Ovary (tissue), 9 donors: ENCODE results near the gene CNDP2. TPM values are rescaled to one million over a fixed set of nuclear protein-coding genes. Genes with fewer than 3 reads are reported as not detected.
"Not testable (repeated sequence)": the region's sequence is repeated elsewhere in the genome, so short reads cannot be mapped to it uniquely, and the experiment has no call there.

Source experiments
- DNase-seq, 5 donors: peaks; one replicate each; pipeline ENCODE4 v3.0.0-alpha.2; 2019 to 2020
- H3K27ac ChIP-seq, 2 donors: fragments of 200-600 bp; one replicate each; pipeline versions ENCODE4 v1.5.1 to v1.8.0; 2019 to 2022
- H3K27me3 ChIP-seq: fragments of 200-600 bp; one replicate; pipeline ENCODE4 v1.8.0; 2022
- H3K36me3 ChIP-seq: fragments of 200-600 bp; sonication (generic); one replicate; pipeline ENCODE4 v1.5.1; 2019
- H3K4me1 ChIP-seq: one replicate; pipeline ENCODE4 v1.8.1; 2013; ENCODE audit warnings: mild to moderate bottlenecking, moderate library complexity; ENCODE audit not compliant: insufficient read depth
- H3K4me3 ChIP-seq: fragments of 200-600 bp; sonication (generic); one replicate; pipeline ENCODE4 v1.5.1; 2017
- H3K9me3 ChIP-seq, 2 donors: fragments of 200-600 bp in 1 of 2; sonication (generic) in 1 of 2; one replicate each; pipeline versions ENCODE4 v1.5.1 to v1.8.1; 2013 to 2019; ENCODE audit warnings: mild to moderate bottlenecking in 1 of 2, moderate library complexity in 1 of 2
- CTCF ChIP-seq, 3 donors: fragments of 450-650 bp in 2 of 3; fragments of 200-600 bp in 1 of 3; IDR thresholded peaks; one replicate each; pipeline versions ENCODE4 v1.5.1 to v1.8.0; 2016 to 2022; ENCODE audit warnings: antibody characterized with exemption in 3 of 3, mild to moderate bottlenecking in 1 of 3
- EP300 ChIP-seq: sonication (generic); formaldehyde crosslinking; IDR thresholded peaks from one replicate; pipeline ENCODE4 v1.6.1; 2017; ENCODE audit warnings: antibody characterized with exemption
- POLR2A ChIP-seq: fragments of 450-650 bp; IDR thresholded peaks from one replicate; pipeline ENCODE4 v1.6.1; 2017; ENCODE audit warnings: antibody characterized with exemption, mild to moderate bottlenecking, moderate library complexity
- WGBS, 3 donors: extraction: QIAGEN DNeasy Blood & Tissue Kit in 1 of 3; methylation state at CpG; one replicate each; pipeline versions ENCODE4 v1.1.5 to v1.1.7; 2013 to 2017; 5-methylcytosine and 5-hydroxymethylcytosine counted together
- intact Hi-C, 4 donors: fragments of 100-400 bp; cut with DNase I; formaldehyde crosslinking; loops; one replicate each; pipeline versions ENCODE4 v1.11.0 to v1.15.1; 2022 to 2023
- polyA plus RNA-seq, 2 donors: library from polyadenylated mRNA; stranded (reverse); fragments of 200-250 nt in 1 of 2; fragments of 350-450 nt in 1 of 2; fragmentation: Illumina TruSeq in 1 of 2; extraction: RNeasy Lipid Tissue Mini Kit (QIAGEN cat#74804) in 1 of 2; gene quantifications; one replicate each; pipeline ENCODE4 v1.2.3, GENCODE V29; 2013 to 2014
- total RNA-seq, 7 donors: library from RNA; depleted of rRNA in 2 of 7; stranded (reverse); fragments of >200 nt in 2 of 7; fragmentation: NEBNext Ultra II Directional in 3 of 7; extraction: Animal tissue kit (Norgen Biotek cat#: 25700) in 3 of 7; gene quantifications; one replicate each; pipeline versions ENCODE4 v1.1.0 to v1.2.4, GENCODE V29; 2016 to 2023
- donor health status: DM: no; HTN: no; CAD: no; lungs with moderate emphysema.
- donor health status: DM: no; HTN: no; CAD: no.
- donor health status: Bipolar disorder and iron deficiency.
- donor health status: DM: yes; HTN: yes; CAD: no.
- donor health status: DM: no; HTN: no; CAD: no.
- donor health status: DM: yes; HTN: yes; CAD: no.

CNDP2 gene
- total and polyA plus RNA-seq, 9 donors, result 28.1 to 119 (median 91.7) TPM

- intact Hi-C loops, result loop anchor here in 3 of 4 donors (10.0 kb wide), 2 partner anchors 203 to 363 kb away; no protein-coding TSS in a partner anchor
- no peak for DNase-seq
- no peaks in the 10 kb centered on the region for H3K27me3 ChIP-seq
- no peak for TF ChIP-seq EP300
- no peak for TF ChIP-seq CTCF (IDR thresholded peaks at IDR 0.05)
- TF ChIP-seq POLR2A, result no peak
- H3K27ac ChIP-seq, result no peak overlapping the region
- H3K36me3 ChIP-seq, result no peaks in the 10 kb centered on the region
- no peak overlapping the region for H3K4me3 ChIP-seq
- H3K9me3 ChIP-seq, result no peaks in the 10 kb centered on the region
- WGBS, 3 donors, result 57 to 85% (median 82%) methylated on average over 4 of the region's 4 CpGs
- H3K4me1 ChIP-seq, result no peaks in the 10 kb centered on the region
These were observed 61.9 kb downstream of the CNDP2 start for GRCh38 chr18:74558096-74558495.

GRCh38 chr18:74562131-74562730 lies 66.1 kb downstream of the CNDP2 start:
- no peaks in the 10 kb centered on the region for H3K27me3 ChIP-seq
- H3K4me3 ChIP-seq, result no peak overlapping the region
- no peaks in the 10 kb centered on the region for H3K36me3 ChIP-seq
- H3K27ac ChIP-seq, result no peak overlapping the region
- 19 to 49% (median 21%) methylated on average over 4 of the region's 4 CpGs for WGBS, 3 donors
- no peak for DNase-seq
- TF ChIP-seq POLR2A (no peak), CTCF (IDR thresholded peaks at IDR 0.05) (no peak), EP300 (no peak)
- no peaks in the 10 kb centered on the region for H3K9me3 ChIP-seq
- intact Hi-C loops, result no loop called here
- no peaks in the 10 kb centered on the region for H3K4me1 ChIP-seq

- H3K4me3 ChIP-seq, result no peak overlapping the region
- intact Hi-C loops, result no loop called here
- H3K36me3 ChIP-seq, result no peaks in the 10 kb centered on the region
- H3K4me1 ChIP-seq, result no peaks in the 10 kb centered on the region
- H3K27me3 ChIP-seq, result no peaks in the 10 kb centered on the region
- no peak overlapping the region for H3K27ac ChIP-seq
- no peaks in the 10 kb centered on the region for H3K9me3 ChIP-seq
- DNase-seq, result no peak
- TF ChIP-seq CTCF (IDR thresholded peaks at IDR 0.05) (no peak), EP300 (no peak), POLR2A (no peak)
- WGBS, 3 donors, result 49 to 72% (median 61%) methylated on average over 4 of the region's 4 CpGs
These were observed 66.6 kb downstream of the CNDP2 start for GRCh38 chr18:74562775-74563174.

GRCh38 chr18:74563999-74564398 lies 67.8 kb downstream of the CNDP2 start:
- intact Hi-C loops, result no loop called here
- Histone ChIP-seq H3K9me3 (no peaks in the 10 kb centered on the region), H3K4me3 (no peak overlapping the region), H3K4me1 (no peaks in the 10 kb centered on the region), H3K36me3 (no peaks in the 10 kb centered on the region), H3K27me3 (no peaks in the 10 kb centered on the region), H3K27ac (no peak overlapping the region)
- DNase-seq, result no peak
- TF ChIP-seq POLR2A (no peak), EP300 (no peak), CTCF (IDR thresholded peaks at IDR 0.05) (no peak)
- 28 to 39% (median 31%) methylated on average over 3 of the region's 3 CpGs for WGBS, 3 donors

- intact Hi-C loops, H3K4me1 ChIP-seq, H3K27me3 ChIP-seq, DNase-seq, H3K36me3 ChIP-seq, H3K9me3 ChIP-seq, H3K27ac ChIP-seq, H3K4me3 ChIP-seq: not testable (repeated sequence)
- 83 to 96% (median 88%) methylated on average over 1 of the region's 1 CpG for WGBS, 3 donors
These were observed 69.0 kb downstream of the CNDP2 start for GRCh38 chr18:74565164-74565563.

GRCh38 chr18:74565993-74566392 lies 69.8 kb downstream of the CNDP2 start:
- H3K27me3 ChIP-seq, intact Hi-C loops, H3K4me3 ChIP-seq, DNase-seq, H3K36me3 ChIP-seq, H3K4me1 ChIP-seq, H3K27ac ChIP-seq, H3K9me3 ChIP-seq: not testable (repeated sequence)
- 65 to 93% (median 93%) methylated on average over 3 of the region's 3 CpGs for WGBS, 3 donors
